A549 (cell line): ENCODE data around the gene CORO2B.

ENCODE experiments used
- BHLHE40 ChIP-seq: IDR thresholded peaks from 2 replicates; pipeline ENCODE4 v1.6.1; 2012; ENCODE audit warnings: low read depth, low read length, inconsistent platforms
- CEBPB ChIP-seq, 2 experiments: fragments of >200 bp in 1 of 2; sonication (Bioruptor Twin) in 1 of 2; formaldehyde crosslinking in 1 of 2; IDR thresholded peaks; 2 replicates each; pipeline ENCODE4 v1.6.1; 2012 to 2016
- CHD2 ChIP-seq: fragments of 150-350 bp; IDR thresholded peaks from 2 replicates; pipeline ENCODE4 v1.6.1; 2014; ENCODE audit warnings: low read length; ENCODE audit not compliant: partially characterized antibody
- CTCF ChIP-seq: fragments of >200 bp; sonication (Bioruptor Twin); formaldehyde crosslinking; IDR thresholded peaks from 3 replicates; pipeline ENCODE4 v1.5.1; 2016
- EP300 ChIP-seq, 2 experiments: fragments of >200 bp; sonication (Bioruptor Twin); formaldehyde crosslinking; IDR thresholded peaks; 2 replicates in 1 of 2; 3 replicates in 1 of 2; pipeline ENCODE4 v1.6.1; 2016 to 2017
- HDAC2 ChIP-seq: fragments of 200-600 bp; sonication (generic); IDR thresholded peaks from 2 replicates; pipeline ENCODE4 v1.6.1; 2016
- JUN ChIP-seq, 2 experiments: fragments of >200 bp; sonication (Bioruptor Twin); formaldehyde crosslinking; IDR thresholded peaks; 2 replicates in 1 of 2; 3 replicates in 1 of 2; pipeline ENCODE4 v1.6.1; 2016 to 2017
- MAZ ChIP-seq: fragments of 150-350 bp; IDR thresholded peaks from 2 replicates; pipeline ENCODE4 v1.6.1; 2014; ENCODE audit warnings: antibody characterized with exemption, low read depth, low read length, borderline replicate concordance
- POLR2A ChIP-seq: IDR thresholded peaks from 2 replicates; pipeline ENCODE4 v1.6.1; 2012; ENCODE audit warnings: mild to moderate bottlenecking, low read length
- REST ChIP-seq: fragments of 200-600 bp; sonication (generic); IDR thresholded peaks from 2 replicates; pipeline ENCODE4 v1.6.1; 2016; ENCODE audit warnings: antibody characterized with exemption, mild to moderate bottlenecking, moderate library complexity
- ZFP36 ChIP-seq: fragments of 450-650 bp; IDR thresholded peaks from 2 replicates; pipeline ENCODE4 v1.6.1; 2014; ENCODE audit warnings: borderline replicate concordance; ENCODE audit not compliant: partially characterized antibody

- TF ChIP-seq JUN (IDR thresholded peaks at IDR 0.05), result no peak
- TF ChIP-seq BHLHE40, result no peak
- no peak for TF ChIP-seq POLR2A
- no peak for TF ChIP-seq CTCF
- TF ChIP-seq REST, result no peak
- no peak for TF ChIP-seq EP300 (IDR thresholded peaks at IDR 0.05)
- no peak for TF ChIP-seq ZFP36
- no peak for TF ChIP-seq HDAC2
- TF ChIP-seq CEBPB (IDR thresholded peaks at IDR 0.05), result no peak
- TF ChIP-seq CHD2, result no peak
- no peak for TF ChIP-seq MAZ
These were observed 2.9 kb downstream of the CORO2B start for GRCh38 chr15:68581725-68582124.
